Activated naive CD4-positive, alpha-beta T cell treated with anti-CD3 and anti-CD28 coated beads, Interleukin-2, amount 50 U/mL, for 16 hours (primary cell): ENCODE results near the gene PAX2.
"Not testable (repeated sequence)": the region's sequence is repeated elsewhere in the genome, so short reads cannot be mapped to it uniquely, and the experiment has no call there.

ENCODE experiments used
- DNase-seq: peaks from one replicate; pipeline ENCODE4 v3.0.0-alpha.2; 2020

PAX2 gene

DNA sequence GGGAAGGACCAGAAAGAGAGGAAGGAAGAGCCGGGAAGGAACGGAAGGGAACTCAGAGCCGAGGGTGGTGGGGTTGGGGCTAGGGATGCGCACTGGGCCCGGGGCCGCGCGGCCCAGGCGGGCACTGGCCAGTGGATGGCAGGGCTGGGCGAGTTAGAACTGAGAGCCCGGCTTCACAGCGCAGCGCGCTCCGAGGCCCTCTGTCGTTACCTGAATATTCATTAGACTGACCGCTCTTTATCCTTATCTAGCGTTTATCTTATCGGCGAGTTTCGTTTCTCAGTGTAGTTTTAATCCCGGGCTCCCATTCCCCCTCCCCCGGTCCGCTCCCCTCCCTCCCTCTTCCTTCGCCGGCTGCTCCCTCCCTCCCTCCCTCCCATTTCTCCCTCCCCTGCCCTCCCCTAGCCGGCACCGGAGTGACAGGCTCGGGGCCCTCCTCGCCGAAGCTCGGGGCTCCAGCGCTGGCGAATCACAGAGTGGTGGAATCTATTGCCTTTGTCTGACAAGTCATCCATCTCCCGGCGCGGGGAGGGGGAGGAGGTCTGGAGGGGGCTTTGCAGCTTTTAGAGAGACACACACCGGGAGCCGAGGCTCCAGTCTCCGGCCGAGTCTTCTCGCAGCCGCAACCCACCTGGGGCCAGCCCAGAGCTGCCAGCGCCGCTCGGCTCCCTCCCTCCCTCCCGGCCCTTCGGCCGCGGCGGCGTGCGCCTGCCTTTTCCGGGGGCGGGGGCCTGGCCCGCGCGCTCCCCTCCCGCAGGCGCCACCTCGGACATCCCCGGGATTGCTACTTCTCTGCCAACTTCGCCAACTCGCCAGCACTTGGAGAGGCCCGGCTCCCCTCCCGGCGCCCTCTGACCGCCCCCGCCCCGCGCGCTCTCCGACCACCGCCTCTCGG is at the start of gene PAX2:
PAX2 (plus strand) TSS at position 596 of the 895 bp plus-strand sequence. CDS start 679 bp downstream, outside the sequence.
- no peak for DNase-seq

DNA sequence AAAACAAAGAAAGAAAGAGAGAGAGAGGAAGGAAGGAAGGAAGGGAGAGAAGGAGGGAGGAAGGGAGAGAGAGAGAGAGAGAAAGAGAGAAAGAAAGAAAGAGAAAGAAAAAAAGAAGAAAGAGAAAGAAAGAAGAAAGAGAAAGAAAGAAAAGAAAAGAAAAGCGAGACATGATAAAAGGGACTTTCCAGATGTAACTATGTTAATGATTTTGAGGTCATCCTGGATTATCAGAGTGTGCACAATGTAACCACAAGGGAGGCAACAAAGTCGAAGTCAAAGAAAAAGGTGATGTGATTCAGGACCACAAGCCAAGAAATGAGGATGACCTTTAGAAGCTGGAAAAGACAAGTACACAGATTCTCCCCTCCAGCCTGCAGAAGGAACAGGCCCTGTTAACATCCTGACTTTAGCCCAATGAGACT is 48.9 kb upstream of the PAX2 start:
- no peak for DNase-seq

DNA sequence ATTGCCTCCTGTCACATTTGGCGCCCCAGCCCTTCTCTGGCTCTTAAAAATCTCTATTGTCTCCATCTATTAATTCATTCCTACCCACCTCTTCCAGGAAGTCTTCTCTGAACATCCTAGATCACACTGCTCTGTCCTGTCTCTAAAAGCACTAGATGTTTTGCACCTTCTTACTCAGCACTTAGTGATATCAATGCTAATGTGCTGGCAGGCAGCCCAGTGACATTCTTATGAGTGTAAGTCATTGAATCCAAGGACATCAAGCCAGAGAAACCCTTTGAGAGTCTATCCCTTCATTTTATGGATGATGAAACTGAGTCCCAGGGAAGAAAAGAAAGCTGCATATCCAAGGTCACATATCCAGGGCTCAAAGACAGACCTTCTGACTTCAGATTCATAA is 48.3 kb upstream of the PAX2 start:
- no peak for DNase-seq

DNA sequence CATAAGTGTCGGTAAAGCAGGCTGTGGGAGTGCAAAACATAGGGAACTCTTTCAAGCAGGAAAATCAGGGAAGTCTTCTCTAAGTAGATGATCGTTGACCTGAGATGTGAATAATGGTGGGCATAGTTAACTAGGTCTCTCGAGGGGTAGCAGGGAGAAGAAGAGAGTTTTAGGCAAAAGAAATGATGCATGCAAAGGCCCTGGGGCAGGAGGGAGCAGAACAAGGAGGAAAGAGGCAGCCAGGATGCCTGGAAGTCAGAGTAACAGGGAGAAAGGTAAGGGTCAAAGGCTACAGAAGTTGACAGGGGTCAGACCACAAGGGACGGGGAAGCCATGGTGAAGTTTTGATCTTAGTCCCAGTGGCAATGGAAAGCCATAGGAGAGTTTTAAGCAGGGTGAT is 47.8 kb upstream of the PAX2 start:
- DNase-seq = no peak

DNA sequence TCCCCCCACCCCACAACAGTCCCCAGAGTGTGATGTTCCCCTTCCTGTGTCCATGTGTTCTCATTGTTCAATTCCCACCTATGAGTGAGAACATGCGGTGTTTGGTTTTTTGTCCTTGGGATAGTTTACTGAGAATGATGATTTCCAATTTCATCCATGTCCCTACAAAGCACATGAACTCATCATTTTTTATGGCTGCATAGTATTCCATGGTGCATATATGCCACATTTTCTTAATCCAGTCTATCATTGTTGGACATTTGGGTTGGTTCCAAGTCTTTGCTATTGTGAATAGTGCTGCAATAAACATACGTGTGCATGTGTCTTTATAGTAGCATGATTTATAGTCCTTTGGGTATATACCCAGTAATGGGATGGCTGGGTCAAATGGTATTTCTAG is 43.7 kb upstream of the PAX2 start:
- DNase-seq = not testable (repeated sequence)

DNA sequence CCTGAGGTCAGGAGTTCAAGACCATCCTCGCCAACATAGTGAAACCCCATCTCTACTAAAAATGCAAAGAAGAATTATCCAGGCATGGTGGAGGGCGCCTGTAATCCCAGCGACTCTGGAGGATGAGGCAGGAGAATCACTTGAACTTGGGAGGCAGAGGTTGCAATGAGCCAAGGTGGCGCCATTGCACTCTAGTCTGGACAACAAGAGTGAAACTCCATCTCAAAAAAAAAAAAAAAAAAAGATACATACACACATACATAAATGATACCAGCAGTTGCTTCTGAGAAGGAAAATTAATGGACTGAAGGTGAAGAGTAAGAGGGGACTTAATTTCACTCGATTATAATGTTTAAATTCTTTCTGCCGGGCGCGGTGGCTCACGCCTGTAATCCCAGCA is 40.2 kb upstream of the PAX2 start:
- DNase-seq = no peak

DNA sequence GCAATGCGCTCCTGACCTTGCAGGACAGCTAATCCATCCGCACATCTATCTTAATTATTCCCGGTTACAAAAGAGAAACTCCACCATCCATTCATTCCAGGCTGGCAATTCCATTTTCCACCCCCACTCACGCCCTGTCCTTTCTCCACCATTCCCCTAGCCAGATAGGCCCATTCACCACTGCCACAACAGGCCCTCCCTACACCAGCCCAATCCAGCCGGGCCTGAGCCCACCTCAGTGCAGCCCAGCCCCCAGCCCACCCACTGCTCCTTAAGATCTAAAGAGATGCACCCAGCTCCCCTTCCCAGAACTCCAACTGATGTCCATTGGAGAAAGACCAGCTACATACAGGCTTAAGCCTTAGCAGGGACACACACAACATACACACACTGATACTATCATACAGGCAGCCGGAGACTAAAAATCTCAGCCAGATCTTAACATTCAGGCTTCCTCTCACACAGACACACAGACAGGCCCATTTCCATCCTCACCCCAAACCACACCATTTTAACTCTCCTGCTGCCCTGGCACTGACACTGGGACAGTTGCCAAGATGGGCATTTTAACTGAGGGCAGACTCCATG is 38.0 kb upstream of the PAX2 start:
- DNase-seq = no peak

DNA sequence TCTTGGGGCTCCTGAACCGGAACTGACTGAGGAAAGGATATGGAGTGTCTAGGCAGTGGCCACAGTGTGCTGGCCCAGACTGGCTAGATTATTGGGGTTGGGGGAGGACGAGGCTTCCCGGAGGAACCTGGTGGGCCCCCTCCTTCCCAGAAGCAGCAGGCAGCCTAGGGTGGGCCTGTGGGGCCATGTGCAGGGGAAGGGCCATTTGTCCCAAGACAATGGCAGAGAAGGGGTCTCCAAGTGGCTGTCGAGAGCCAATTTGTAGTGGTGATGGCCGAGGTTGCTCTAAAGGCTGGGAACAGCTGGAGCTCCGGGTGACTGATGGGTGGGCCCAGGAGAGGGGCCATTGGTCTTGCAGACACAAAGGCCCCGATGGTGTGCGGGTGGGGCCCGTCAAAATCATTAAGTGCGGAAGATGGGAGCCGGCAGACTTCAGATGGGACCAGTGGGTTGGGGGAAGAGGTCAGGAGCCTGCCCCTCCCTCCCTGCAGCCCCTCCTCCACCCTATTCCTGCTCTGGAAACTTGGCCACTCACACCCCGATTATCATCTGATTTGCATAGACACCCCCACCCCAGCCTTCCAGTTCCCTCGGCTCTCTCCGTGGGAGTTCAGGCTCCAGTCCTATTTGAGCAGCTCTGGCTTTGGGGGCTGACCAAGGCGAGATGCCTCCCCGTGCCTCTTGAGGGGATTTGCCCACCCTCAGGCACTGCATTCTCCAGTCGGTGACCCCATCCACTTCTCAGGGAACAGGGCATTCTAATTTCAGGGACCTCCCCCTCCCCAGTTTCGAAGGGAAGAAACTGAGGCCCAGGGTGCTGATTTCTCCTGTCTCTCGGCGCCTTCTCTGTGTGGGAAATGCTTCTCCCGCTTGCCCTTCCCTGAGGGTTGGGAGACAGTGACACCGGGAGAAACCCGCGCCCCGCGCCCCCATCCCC is 36.0 kb upstream of the PAX2 start:
- DNase-seq = no peak

DNA sequence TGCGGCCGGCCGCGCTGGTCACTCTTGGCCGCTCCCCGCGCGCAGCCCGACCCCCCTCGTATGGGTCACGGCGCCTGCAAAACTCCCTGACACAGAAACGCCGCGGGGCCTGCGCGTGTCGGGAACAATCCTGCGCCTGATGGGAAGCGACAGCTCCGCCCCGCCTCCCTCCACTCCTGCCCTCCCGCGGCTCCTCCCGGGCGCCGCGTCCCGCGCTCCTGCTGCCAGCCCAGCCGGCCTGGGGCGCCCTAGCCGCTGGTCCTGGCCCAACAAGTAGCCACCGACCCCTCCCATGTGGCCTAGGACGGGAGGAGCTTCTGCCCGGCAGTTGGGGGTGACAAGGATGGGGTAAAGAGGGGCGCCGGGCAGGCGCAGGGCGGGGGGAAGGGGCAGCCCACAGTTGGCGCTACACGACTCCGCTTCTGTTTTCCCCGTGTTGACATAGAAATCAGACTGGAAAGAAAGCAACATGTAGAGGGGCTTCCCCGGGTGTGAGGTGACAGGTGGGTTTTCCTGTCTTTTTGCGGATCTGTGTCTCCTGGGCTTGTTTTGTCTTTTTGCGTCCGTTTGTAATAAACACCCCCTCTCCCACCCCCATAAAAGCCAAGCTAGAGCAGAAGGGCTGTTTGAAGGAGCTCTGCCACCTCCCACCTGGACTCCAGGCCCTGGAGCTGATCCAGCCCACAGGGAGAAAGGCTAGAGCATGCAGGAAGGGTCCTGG is 35.1 kb upstream of the PAX2 start:
- DNase-seq = no peak

DNA sequence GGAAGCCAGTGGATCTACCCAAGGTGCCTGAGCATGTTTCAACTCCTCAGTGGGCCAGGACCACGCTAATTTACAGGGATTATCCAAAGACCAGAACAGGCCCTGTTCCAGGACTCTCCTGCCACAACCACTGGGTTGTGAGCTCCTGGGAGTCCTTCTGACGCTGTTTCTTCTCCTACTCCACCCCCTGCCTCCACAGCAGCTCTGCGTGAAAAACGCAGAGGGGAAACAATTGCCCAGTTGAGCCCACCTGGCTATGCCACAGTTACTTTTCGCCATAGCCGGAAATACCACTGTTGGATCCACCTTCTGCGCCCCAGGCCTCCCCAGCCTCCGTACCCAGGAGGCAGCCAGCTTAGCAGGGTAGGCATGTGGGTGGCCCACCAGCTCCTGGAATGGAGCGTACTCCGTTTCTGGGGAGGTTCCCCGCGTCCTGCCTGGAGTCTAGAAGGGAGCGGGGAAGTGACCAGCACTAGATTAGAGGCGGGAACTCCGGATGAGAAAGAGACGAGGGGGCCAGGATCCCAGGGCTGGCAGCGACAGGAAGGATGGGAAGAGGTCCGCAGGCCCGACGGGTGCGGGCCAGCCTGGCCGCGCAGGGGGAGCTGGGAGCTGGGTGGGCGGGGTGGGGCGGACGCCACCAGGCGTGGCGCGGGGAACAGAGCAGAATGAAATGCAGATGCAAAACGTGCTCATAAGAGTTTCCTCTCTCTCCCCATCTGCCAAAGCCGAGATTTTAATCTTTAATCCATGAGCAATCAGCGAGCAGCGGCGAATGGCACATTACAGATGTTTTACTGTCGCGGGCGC is 32.1 kb upstream of the PAX2 start:
- DNase-seq = no peak

DNA sequence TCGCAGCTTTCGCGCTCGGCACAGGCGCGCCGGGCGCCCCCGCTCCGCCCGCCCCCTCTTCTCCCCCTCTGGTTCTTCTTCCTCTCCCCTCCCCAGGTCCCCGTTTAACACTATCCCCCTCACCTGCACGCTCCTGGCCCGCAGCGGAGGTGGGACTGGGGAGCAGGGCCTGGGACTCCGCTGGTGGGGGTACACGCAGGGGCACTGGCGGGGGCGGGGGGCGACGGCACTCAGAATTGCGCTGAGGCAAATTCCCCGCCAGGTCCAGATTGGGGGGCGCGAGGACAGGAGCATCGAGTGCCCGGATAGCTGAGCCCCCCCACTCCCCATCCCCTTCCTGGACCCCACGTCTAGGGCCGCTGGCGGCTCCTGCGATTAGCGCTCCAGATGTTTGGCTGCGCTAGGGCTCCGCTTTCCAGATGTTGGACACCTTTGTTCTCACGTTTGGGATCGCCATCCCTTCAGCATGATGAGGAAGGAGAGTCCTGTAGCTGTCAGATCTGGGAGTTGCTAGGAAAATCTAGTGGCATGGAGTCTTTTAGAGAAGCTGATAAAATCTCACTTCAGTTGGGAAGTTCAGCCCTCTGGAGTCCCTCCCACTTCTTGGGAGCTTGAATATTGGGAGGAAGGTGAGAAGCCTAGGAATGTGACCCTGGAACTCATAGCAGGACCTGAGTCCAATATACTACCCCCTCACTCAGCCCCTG is 31.4 kb upstream of the PAX2 start:
- no peak for DNase-seq

DNA sequence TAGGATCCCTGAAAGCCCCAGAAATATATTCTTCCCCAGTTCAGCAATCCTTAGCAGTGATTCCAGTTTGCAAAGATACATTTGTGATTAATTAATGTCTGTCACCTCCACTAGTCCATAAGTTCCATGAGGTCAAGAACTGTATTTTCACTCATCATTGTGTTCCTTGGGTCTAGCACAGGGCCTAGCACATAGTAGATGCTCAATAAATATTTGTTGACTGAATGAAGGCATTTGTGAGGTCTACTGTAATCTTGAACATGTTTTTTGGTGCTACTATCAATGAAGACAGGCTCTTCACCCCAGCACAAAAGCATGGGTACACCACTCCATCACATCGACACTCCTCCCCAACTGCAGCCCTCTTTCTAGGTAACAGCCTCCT is 30.8 kb upstream of the PAX2 start:
- DNase-seq = no peak

DNA sequence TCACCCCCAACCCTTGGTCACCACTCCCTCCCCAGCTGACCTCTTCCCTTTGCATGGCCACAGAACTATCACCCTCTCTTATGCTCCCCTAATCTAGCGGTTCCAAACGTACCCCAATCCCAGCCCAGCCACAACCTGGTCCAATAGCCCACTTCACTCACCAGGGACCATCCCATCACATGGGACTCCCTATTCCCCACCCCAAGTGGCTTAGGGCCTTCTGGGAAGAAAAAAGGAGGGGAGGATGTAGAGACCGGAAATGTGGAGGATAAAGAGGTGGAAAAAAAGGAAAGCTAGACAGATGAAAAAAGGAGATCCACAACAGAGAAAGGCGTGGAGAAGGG is 30.3 kb upstream of the PAX2 start:
- DNase-seq = no peak

DNA sequence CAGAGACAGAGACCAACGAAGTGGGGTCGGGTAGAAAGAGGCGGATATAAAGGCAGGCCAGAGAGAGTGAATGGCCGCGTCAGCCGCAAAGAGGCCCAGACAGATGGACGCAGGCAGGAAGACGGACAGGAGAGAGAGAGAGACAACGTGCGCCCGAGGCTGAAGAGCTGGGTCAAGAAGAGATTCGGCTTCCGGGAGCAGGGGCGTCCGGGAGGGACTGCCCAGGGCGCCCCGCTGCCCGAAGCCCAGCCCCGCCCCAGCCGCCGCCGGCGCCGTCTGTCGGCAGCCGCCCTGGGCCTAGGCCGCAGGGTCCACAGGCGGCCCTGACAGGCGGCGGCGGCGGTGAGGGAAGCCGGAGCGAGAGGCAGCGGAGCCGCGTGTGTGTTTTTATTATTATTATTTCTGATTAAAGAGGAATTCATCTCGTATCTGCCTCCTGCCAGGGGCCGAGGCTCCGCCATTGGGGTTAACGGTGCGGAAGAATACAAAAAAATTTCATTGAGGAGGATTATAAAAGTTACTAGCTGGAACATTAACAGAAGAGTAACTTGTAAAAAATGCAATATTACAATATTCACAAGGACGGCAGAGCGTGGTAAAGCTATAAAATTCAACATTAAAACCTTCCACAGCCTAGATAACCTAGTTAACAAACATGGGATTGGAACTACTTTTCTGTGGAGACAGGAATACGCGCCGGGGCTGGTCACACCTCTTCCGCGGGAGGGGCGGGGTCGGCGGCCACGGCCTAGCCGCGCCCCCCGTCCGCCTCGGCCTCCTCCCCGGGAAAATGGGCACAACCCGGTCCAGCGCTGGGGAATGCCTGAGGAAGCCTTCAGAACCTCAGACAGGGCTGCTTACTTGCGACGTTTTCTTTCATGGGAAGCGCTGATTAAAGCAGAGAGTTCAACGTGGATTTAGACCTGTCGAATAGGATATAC is 29.7 kb upstream of the PAX2 start:
- no peak for DNase-seq

DNA sequence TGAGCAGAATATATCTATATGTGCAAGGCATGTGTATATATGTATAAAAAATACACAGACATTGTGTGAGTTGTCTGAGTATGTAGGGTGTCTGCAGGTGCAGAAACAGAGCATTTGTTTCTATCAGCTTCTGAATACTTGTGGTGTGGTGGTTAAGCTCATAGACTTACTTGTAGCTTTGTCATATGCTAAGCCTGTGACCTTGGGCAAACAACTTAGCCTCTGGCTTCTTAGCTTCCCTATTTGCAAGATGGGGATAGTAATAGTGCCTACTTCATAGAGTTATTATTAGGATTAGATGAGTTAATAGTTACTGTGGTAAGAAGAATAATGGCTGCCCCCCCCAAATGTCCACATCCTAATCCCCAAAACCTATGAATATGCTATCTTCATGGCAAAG is 28.2 kb upstream of the PAX2 start:
- DNase-seq = no peak

DNA sequence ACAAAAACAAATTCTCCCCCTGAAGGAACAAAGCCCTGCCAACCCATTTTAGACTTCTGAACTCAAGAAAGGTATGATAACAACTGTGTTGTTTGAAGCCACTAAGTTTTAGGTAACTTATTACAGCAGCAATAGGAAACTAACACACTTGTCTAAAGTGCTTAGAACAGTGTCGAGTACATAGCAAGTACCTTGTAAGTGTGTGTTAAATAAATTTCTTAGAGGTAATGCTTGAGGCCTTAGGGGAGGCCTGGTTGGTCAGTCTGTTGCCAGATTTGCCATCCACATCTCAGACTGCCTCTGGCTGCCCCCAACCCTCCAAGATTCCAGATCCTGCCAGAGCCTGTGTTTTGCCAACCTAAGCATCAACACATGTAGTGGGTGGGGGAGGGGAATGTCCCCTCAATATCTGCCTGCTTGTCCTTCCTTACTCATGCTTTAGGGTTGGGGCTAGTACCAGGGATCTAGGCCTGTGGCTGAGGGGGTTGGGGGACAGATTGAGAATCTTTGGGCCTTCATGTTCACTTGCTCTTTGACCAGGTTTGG is 27.1 kb upstream of the PAX2 start:
- DNase-seq = no peak

DNA sequence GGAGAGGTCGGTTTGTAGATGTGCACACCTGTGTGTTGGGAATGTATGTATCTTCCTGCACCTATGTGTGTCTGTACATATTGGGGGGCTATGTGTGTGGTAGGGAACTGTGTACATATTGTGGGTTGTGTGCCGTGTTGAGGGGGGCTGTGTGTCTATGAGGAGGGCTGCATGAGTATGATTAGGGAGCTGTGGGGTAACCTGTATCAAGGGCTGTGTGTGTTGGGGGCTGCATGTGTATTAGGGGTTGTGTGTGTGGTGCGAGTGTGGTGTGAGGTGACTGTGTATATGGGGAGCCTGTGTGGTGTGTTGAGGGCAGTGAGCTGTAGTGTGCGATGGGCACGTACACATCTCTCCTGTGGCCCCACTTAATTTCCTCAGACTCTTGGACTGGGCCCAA is 22.2 kb upstream of the PAX2 start:
- no peak for DNase-seq

DNA sequence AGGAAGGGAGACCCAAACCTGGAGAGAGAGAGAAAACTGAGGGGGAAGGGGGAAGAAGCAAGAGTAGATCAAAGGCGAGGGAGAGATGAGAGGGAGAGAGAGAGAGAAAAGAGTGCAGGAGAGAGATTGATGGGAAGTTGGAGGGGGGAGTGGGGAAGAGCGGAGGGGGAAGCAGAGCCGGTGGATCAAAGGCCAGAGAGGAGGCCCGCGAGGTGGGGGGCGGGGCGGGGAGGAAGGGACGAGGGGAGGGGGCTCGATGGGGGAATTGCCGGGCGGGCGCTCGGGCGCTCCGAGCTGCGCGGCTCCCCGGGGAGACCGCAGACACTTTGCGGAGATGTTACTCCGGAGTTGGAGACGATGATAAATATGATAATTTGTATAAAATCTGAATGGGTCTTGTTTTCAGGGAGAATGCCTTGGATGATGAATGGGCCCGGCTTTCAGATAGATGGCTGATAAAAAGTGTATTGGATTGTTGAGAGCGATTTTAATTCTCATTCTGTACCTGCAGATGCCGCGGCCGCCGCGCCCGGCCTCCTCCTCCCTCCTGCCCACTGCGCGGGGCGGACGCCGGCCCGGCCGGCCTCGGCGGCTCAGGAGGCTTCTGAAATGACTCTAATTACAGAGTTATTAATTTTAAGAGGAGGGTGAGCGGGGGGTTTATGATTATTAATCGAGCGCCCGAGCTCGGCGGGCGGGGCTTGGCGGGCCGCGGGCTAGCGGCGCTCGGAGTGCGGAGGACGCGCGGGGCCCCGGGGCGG is 21.4 kb upstream of the PAX2 start:
- DNase-seq = no peak

DNA sequence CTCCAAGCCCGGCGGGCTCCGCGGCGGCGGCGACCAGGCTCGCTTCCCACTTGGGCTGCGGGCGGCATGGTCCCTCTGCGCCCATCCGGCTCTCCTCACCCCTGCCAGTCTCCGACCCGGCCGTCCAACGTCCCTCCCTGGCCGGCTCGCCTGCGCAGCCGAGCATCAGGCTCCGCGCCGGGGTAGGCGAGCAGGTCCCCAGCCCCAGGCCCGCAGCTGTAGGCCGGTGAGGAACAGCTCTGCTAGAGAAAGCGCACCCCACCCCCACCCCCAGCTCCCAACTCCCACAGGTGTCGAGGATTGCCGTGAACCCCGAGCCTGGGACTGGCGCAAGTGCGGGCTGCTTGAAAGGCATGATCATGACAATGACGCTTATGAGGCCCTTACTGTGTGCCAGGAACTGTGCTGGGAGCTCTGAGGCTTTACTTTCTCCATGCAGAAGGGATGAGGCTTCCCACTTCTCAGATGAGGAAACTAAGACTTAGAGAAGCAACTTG is 20.8 kb upstream of the PAX2 start:
- DNase-seq = no peak
